Mesenchymal stem cell (in vitro differentiated cells and primary cell): ENCODE data around the gene KLB.

Experiments used
- DNase-seq: peaks from one replicate; pipeline ENCODE4 v3.0.0-alpha.2; 2013
- H2AFZ ChIP-seq: one replicate; pipeline ENCODE4 v1.6.1; 2013; ENCODE audit warnings: low read depth, mild to moderate bottlenecking, control low read depth, inconsistent platforms, low read length, moderate library complexity
- H2AK5ac ChIP-seq: 2 replicates; pipeline ENCODE4 v1.6.1; 2013; ENCODE audit warnings: low read length, moderate library complexity, mild to moderate bottlenecking, inconsistent platforms; ENCODE audit not compliant: severe bottlenecking
- H2BK120ac ChIP-seq: one replicate; pipeline ENCODE4 v1.6.1; 2013; ENCODE audit warnings: low read depth, mild to moderate bottlenecking, inconsistent platforms, low read length, moderate library complexity
- H2BK12ac ChIP-seq, 2 experiments: one replicate each; pipeline ENCODE4 v1.6.1; 2013; ENCODE audit warnings: inconsistent platforms in 2 of 2, low read length in 2 of 2, mild to moderate bottlenecking in 2 of 2, moderate library complexity in 2 of 2, control low read depth in 1 of 2
- H2BK15ac ChIP-seq: one replicate; pipeline ENCODE4 v1.6.1; 2013; ENCODE audit warnings: mild to moderate bottlenecking, low read depth, inconsistent platforms; ENCODE audit not compliant: poor library complexity, severe bottlenecking
- H2BK5ac ChIP-seq: 2 replicates; pipeline ENCODE4 v1.6.1; 2013; ENCODE audit warnings: low read depth, mild to moderate bottlenecking, low read length, control low read depth, inconsistent platforms; ENCODE audit not compliant: poor library complexity, severe bottlenecking
- H3K14ac ChIP-seq, 2 experiments: one replicate each; pipeline ENCODE4 v1.6.1; 2013; ENCODE audit warnings: inconsistent platforms in 2 of 2, low read length in 2 of 2, control low read depth in 1 of 2, mild to moderate bottlenecking in 1 of 2, moderate library complexity in 1 of 2
- H3K18ac ChIP-seq, 2 experiments: one replicate each; pipeline ENCODE4 v1.6.1; 2013; ENCODE audit warnings: inconsistent platforms in 2 of 2, low read length in 2 of 2, control low read depth in 1 of 2, low read depth in 1 of 2, mild to moderate bottlenecking in 1 of 2
- H3K23ac ChIP-seq, 2 experiments: one replicate each; pipeline ENCODE4 v1.6.1; 2013; ENCODE audit warnings: inconsistent platforms in 2 of 2, low read length in 2 of 2, mild to moderate bottlenecking in 2 of 2, moderate library complexity in 2 of 2, control low read depth in 1 of 2
- H3K27ac ChIP-seq: 2 replicates; pipeline ENCODE4 v1.5.1; 2013; ENCODE audit warnings: mild to moderate bottlenecking, moderate library complexity, low read length, control low read depth, inconsistent platforms; ENCODE audit not compliant: poor library complexity, severe bottlenecking
- H3K27me3 ChIP-seq, 2 experiments: 2 replicates each; pipeline versions ENCODE4 v1.6.1 to v1.7.0; 2013; ENCODE audit warnings: low read length in 2 of 2, mild to moderate bottlenecking in 2 of 2, moderate library complexity in 2 of 2, control low read depth in 1 of 2, inconsistent platforms in 1 of 2; ENCODE audit not compliant: control insufficient read depth in 1 of 2, insufficient read depth in 1 of 2
- H3K36me3 ChIP-seq, 2 experiments: 2 replicates each; pipeline versions ENCODE4 v1.6.1 to v1.7.0; 2013; ENCODE audit warnings: low read length in 2 of 2, control low read depth in 1 of 2, inconsistent platforms in 1 of 2, low read depth in 1 of 2, mild to moderate bottlenecking in 1 of 2; ENCODE audit not compliant: insufficient read depth in 2 of 2, control insufficient read depth in 1 of 2
- H3K4ac ChIP-seq, 2 experiments: one replicate each; pipeline ENCODE4 v1.6.1; 2013; ENCODE audit warnings: inconsistent platforms in 2 of 2, low read length in 2 of 2, mild to moderate bottlenecking in 2 of 2, moderate library complexity in 2 of 2, control low read depth in 1 of 2, low read depth in 1 of 2
- H3K4me1 ChIP-seq: 2 replicates; pipeline ENCODE4 v1.6.1; 2013; ENCODE audit warnings: low read depth, low read length, control low read depth; ENCODE audit not compliant: control insufficient read depth, insufficient read depth
- H3K4me2 ChIP-seq: 2 replicates; pipeline ENCODE4 v1.6.1; 2013; ENCODE audit warnings: low read length, mild to moderate bottlenecking, inconsistent platforms; ENCODE audit not compliant: poor library complexity, severe bottlenecking
- H3K4me3 ChIP-seq, 2 experiments: 2 replicates each; pipeline versions ENCODE4 v1.5.1 to v1.7.0; 2013; ENCODE audit warnings: low read length in 2 of 2, mild to moderate bottlenecking in 2 of 2, control low read depth in 1 of 2, low read depth in 1 of 2; ENCODE audit not compliant: insufficient read depth in 1 of 2
- H3K79me1 ChIP-seq: replicated peaks from 2 replicates; pipeline ENCODE4 v1.6.1; 2013; ENCODE audit warnings: mild to moderate bottlenecking, control low read depth, low read length, inconsistent platforms; ENCODE audit not compliant: poor library complexity, severe bottlenecking
- H3K9ac ChIP-seq: 2 replicates; pipeline ENCODE4 v1.7.0; 2013; ENCODE audit warnings: mild to moderate bottlenecking, low read length, moderate library complexity
- H3K9me3 ChIP-seq: 2 replicates; pipeline ENCODE4 v1.7.0; 2013; ENCODE audit warnings: mild to moderate bottlenecking, low read length; ENCODE audit not compliant: control insufficient read depth
- H4K8ac ChIP-seq: one replicate; pipeline ENCODE4 v1.6.1; 2013; ENCODE audit warnings: inconsistent platforms, mild to moderate bottlenecking, low read length, moderate library complexity
- H4K91ac ChIP-seq: one replicate; pipeline ENCODE4 v1.6.1; 2013; ENCODE audit warnings: mild to moderate bottlenecking, low read length, inconsistent platforms
- WGBS: methylation state at CpG from one replicate; pipeline ENCODE4 v1.1.7; 2013; ENCODE audit warnings: mixed read lengths; 5-methylcytosine and 5-hydroxymethylcytosine counted together

The KLB gene

GRCh38 chr4:39469429-39470077, 62.8 kb downstream of the KLB start:
- Histone ChIP-seq H2BK12ac (no peak overlapping the region), H3K9me3 (no peaks in the 10 kb centered on the region), H2BK120ac (no peak overlapping the region), H4K8ac (no peak overlapping the region), H2AK5ac (no peak overlapping the region), H3K4ac (no peak overlapping the region), H2AFZ (no peak overlapping the region), H2BK15ac (no peak overlapping the region), H4K91ac (no peak overlapping the region), H3K14ac (no peak overlapping the region), H3K36me3 (peaks cover 7 to 44% of the 10 kb centered on the region in 2 experiments), H2BK5ac (no peak overlapping the region), H3K23ac (no peak overlapping the region), H3K9ac (peak overlapping the region; percentile 68), H3K18ac (no peak overlapping the region), H3K79me1 (peaks cover 4% of the 10 kb centered on the region), H3K27me3 (no peaks in the 10 kb centered on the region), H3K4me3 (no peak overlapping the region), H3K27ac (no peak overlapping the region), H3K4me2 (no peak overlapping the region), H3K4me1 (peaks cover 3% of the 10 kb centered on the region)
- WGBS: 74% methylated on average over 4 of the region's 4 CpGs
- DNase-seq: peak; percentile 91

- H2BK15ac ChIP-seq: no peak overlapping the region
- no peak overlapping the region for H3K18ac ChIP-seq
- H2AFZ ChIP-seq: no peak overlapping the region
- DNase-seq: no peak
- H2AK5ac ChIP-seq: no peak overlapping the region
- H3K4ac ChIP-seq: no peak overlapping the region
- peaks cover 4% of the 10 kb centered on the region for H3K79me1 ChIP-seq
- H3K23ac ChIP-seq: no peak overlapping the region
- H3K4me1 ChIP-seq: peaks cover 3% of the 10 kb centered on the region
- H3K9ac ChIP-seq: no peak overlapping the region
- no peaks in the 10 kb centered on the region for H3K27me3 ChIP-seq
- H3K36me3 ChIP-seq: peaks cover 7 to 41% of the 10 kb centered on the region in 2 experiments
- no peak overlapping the region for H4K8ac ChIP-seq
- no peak overlapping the region for H4K91ac ChIP-seq
- no peak overlapping the region for H2BK120ac ChIP-seq
- no peak overlapping the region for H3K4me2 ChIP-seq
- no peak overlapping the region for H2BK5ac ChIP-seq
- no peak overlapping the region for H3K14ac ChIP-seq
- WGBS: 94% methylated on average over 1 of the region's 1 CpG
- no peak overlapping the region for H3K27ac ChIP-seq
- H3K9me3 ChIP-seq: no peaks in the 10 kb centered on the region
- H2BK12ac ChIP-seq: no peak overlapping the region
- no peak overlapping the region for H3K4me3 ChIP-seq
These were observed 63.7 kb downstream of the KLB start for GRCh38 chr4:39470402-39470801.

- Histone ChIP-seq H3K14ac (no peak overlapping the region), H3K4ac (no peak overlapping the region), H3K18ac (no peak overlapping the region), H3K36me3 (peaks cover 2 to 36% of the 10 kb centered on the region in 2 experiments), H2BK120ac (no peak overlapping the region), H3K9me3 (no peaks in the 10 kb centered on the region), H2AFZ (no peak overlapping the region), H2BK15ac (no peak overlapping the region), H3K4me1 (no peaks in the 10 kb centered on the region), H3K23ac (no peak overlapping the region), H3K9ac (no peak overlapping the region), H3K4me3 (no peak overlapping the region), H4K8ac (no peak overlapping the region), H4K91ac (no peak overlapping the region), H2BK5ac (no peak overlapping the region), H3K4me2 (no peak overlapping the region), H2AK5ac (no peak overlapping the region), H3K27ac (no peak overlapping the region), H3K27me3 (no peaks in the 10 kb centered on the region), H2BK12ac (no peak overlapping the region), H3K79me1 (no peaks in the 10 kb centered on the region)
- WGBS: no CpG with 5 or more reads among the region's 3 CpGs
- DNase-seq: no peak
These were observed 65.7 kb downstream of the KLB start for GRCh38 chr4:39472396-39472795.

- H3K4me3 ChIP-seq: no peak overlapping the region
- H4K91ac ChIP-seq: no peak overlapping the region
- no peaks in the 10 kb centered on the region for H3K79me1 ChIP-seq
- no peak overlapping the region for H3K23ac ChIP-seq
- no peak overlapping the region for H2AK5ac ChIP-seq
- H3K9ac ChIP-seq: peak overlapping the region; percentile 24
- no peak overlapping the region for H4K8ac ChIP-seq
- H3K9me3 ChIP-seq: no peaks in the 10 kb centered on the region
- H2BK120ac ChIP-seq: no peak overlapping the region
- no peak overlapping the region for H2AFZ ChIP-seq
- H3K4ac ChIP-seq: no peak overlapping the region
- H3K27me3 ChIP-seq: no peaks in the 10 kb centered on the region
- DNase-seq: no peak
- H3K4me2 ChIP-seq: no peak overlapping the region
- no peak overlapping the region for H2BK15ac ChIP-seq
- no peak overlapping the region for H2BK12ac ChIP-seq
- H3K4me1 ChIP-seq: no peaks in the 10 kb centered on the region
- no peak overlapping the region for H3K27ac ChIP-seq
- H3K36me3 ChIP-seq: peaks cover 3 to 22% of the 10 kb centered on the region in 2 experiments
- no peak overlapping the region for H3K14ac ChIP-seq
- H3K18ac ChIP-seq: no peak overlapping the region
- WGBS: 81% methylated on average over 5 of the region's 5 CpGs
- H2BK5ac ChIP-seq: no peak overlapping the region
These were observed 69.6 kb downstream of the KLB start for GRCh38 chr4:39476187-39476895.
